GM18502 (cell line): ENCODE data around the gene KLHL26.

Experiments
- ATAC-seq: cut with Tn5 transposase; IDR thresholded peaks from one replicate; pipeline ENCODE4 v1.9.1; 2021; ENCODE audit warnings: mild to moderate bottlenecking; ENCODE audit not compliant: unreplicated experiment, poor library complexity

The KLHL26 gene

DNA sequence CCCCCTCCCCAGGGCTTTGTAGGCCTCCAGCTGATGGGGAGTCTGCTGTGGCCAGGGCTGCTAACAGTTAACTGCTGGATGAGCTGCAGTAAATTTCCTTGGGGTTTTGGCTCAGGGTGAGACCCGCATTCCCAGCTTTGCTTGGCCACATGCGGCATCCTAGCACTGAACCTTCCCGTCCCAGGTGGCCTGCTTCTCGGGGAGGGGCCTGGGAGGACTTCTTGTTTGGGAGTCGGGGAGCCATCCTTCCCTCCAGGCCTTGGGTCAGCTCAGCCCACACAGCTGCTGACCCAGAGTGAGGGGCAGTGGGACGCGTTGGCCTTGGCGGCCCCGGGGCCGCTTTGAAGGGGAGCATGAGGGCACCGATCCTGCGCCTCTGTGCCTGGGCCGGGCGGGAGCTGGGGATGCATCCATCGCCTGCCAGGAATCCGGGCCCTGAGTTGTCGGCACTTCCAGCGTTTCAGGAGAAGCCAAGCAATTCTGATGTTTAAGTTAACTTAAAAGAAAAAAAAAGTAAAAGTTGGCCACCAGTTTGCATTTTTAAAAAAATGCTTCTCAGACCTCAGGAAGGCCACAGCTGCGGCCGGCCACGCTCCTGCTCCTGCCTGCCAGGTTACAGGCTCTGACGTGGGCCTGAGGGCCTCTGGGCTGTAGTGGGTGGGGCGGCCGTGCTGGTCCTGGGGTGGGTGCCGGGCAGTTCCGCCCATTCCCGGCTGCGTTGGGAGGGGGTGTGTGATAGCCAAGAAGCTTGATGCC is 74.3 kb downstream of the KLHL26 start:
- no peak for ATAC-seq

DNA sequence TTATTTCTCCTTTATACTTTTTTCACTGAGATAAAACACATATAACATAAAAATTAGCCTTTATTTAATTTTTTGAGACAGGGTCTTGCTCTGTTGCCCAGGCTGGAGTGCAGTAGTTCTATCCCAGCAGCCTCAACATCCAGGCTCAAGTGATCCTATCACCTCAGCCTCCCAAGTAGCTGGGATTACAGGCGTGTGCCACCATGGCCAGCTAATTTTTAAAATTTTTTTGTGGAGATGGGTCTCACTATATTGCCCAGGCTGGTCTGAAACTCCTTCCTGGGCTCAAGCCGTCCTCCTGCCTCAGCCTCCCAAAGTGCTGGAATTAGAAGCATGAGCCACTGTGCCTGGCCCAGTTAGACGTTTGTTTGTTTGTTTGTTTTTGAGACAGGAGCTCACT is 75.1 kb downstream of the KLHL26 start:
- no peak for ATAC-seq

DNA sequence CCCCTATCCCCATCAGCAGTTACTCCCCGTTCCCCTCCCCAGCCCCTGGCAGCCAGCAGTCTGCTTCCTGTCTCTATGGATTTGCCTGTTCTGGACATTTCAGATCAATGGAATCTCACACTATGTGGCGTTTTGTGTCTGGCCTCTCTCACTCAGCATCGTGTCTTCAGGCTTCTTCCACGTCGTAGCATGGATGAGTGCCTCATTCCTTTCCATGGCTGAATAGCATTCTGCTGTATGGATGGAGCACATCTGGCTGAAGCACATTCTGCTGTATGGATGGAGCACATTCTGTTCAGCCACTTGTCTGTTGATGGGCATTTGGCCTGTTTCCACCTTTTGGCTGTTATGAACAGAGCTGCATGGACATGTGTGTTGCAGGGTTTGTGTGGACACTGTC is 76.2 kb downstream of the KLHL26 start:
- ATAC-seq, result no peak

DNA sequence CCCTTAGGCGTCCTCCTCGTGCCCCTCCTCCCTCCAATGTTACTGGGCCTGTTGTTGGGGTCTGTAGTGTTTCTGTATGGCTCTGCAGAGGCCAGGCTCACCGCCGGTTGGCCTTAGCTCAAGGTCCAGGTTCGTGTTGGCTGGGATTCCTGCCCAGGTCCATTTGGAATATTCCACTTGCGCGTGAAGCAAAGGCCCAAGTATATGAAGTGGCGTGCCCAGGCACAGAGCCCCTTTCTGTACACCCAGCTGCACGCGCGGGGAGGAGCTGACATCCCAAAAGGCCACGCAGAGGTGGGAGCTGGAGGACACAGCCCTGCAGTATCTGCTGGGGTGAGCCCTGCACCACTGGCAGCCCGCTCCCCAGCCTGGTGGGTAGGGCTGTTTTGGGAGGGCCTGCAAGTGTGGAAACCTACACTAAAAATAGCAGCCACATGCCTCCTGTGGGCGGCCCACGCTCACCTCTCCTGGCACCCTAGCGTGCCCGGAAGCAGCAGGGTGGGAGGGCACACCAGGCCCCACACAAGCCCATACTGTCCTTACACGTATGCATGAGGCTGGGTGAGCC is 76.8 kb downstream of the KLHL26 start:
- ATAC-seq, result no peak

DNA sequence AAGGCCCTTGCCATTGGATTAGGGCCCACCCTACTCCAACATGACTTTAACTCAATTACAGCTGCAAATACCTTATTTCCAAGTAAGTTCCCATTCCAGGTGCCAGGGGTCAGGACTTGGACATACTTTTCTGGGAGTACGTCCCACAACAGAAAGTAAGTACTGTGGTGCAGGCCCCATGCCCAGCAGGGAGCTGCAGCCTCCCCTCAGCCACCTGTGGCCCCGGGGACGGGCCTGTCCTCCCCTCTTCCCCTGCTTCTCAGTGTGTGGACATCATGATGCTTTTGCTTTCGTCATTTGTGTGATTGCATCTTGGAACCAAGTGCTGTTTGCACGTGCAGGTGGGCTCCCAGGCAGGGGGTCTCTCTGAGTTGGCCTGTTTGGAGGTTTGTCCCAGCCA is 78.6 kb downstream of the KLHL26 start:
- no peak for ATAC-seq

DNA sequence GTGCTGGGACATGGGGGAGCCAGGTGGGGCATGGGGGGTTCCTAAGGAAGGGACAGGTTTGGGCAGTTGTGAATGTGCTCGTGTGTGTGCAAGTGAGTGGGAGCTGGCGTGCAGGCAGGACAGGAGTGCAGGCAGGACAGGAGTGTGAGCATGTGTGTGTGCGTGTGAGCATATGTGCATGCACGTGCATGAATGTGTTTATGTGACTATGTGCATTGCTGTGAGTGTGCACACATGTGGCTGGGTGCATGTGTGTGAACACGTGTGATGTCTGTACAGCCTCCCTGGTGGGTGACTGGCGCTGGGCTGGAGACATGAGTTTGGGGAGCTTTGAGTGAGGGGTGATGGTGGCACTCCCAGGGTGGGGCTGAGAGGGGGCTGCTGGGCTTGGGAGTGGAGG is 80.0 kb downstream of the KLHL26 start:
- no peak for ATAC-seq

DNA sequence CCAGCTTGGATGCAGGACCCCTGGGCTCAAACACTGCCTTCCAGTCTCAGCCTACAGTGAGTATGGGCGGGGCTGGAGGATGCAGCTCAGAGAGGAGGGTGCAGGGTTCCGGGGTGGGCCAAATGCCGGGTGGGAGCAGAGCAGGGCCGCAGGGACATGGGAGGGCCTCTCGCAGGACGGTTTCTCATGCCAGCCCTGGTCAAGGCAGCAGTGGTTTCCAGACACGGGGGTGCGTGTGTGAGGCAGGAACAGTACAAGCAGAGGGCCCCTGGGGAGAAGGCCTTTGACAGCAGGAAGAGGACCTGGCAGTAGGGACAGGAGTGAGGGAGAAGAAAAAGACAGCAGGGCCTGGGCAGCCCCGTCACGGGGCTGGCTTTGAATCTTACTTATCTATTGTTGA is 80.8 kb downstream of the KLHL26 start:
- ATAC-seq, result no peak

DNA sequence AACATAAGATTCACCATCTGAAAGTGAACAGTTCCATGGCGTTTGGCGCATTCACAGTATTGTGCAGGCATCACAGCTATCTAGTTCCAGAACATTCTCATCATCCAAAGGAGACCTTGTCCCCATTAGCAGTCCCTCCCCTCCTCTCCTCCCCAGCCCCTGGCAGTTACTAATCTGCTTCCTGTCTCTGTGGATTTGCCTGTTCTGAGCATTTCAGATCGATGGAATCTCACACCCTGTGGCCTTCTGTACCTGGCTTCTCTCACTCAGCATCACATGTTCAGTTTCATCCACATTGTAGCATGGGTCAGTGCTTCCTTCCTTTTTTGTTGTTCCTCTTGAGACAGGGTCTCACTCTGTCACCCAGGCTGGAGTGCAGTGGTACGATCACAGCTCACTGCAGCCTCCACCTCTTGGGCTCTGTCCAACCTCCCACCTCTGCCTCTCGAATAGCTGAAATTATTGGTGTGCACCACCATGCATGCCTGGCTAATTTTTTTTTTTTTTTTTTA is 81.2 kb downstream of the KLHL26 start:
- ATAC-seq, result no peak

DNA sequence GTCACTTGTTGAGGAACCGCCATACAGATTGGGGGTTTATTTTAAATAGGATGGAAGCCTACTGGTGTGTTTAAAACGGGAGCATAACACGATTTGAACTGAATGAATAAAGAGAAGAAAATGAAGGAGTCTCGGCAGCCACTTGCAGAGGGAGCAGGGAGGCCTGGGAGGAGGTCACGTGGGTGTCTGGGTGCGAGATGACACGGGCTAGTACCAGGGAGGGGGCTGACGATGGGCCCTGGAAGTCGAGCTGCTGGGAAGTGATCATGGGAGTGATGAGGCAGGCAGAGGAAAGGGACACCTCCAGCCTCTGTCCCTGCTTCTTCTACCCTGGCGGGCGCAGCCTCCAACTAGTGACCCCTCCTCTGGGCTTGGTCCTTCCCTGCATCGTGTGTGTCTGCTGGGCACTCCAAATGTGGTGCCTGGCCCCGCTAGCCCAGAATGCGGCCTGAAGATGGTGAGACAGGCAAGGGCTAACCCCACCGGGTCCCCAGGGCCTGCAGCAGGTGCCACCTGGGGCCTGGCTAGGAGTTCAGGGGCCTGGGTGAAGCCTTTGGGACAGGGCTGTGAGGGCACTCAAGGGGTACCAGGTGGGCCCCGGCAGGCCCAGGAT is 82.1 kb downstream of the KLHL26 start:
- ATAC-seq, result no peak

DNA sequence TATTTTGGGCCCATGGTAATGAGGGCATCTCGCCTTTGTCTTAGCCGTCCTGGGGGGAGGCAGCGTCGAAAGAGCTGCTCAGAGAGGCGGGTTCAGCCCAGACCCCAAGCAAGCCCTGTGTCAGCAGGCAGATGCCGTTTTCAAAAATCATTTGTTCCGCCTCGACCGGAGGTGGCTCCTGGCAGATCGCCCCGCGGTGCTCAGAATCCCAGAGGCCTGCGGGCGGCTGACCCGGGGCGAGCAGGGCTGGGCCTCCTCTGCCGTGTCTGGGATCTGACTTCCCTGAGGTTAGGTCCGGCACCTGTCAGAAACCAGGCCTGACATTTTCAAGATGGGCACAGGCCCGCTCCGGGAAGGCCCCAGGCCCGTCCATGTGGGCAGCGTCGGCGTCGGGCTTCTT is 82.7 kb downstream of the KLHL26 start:
- no peak for ATAC-seq
